PC-3 (cell line): ENCODE results near the gene ASPDH. TPM values are rescaled to one million over a fixed set of nuclear protein-coding genes. Genes with fewer than 3 reads are reported as not detected.

ENCODE experiments used
- ATAC-seq: fragments of 200-7000 bp; cut with Tn5 transposase; 2 replicates; pipeline ENCODE4 v1.9.1; 2020; ENCODE audit warnings: mild to moderate bottlenecking, moderate library complexity
- BruUV-seq: library from RNA; stranded (reverse); fragments of 400-500 nt; replicated peaks from 2 replicates; lab custom pipeline; 2021; lab: Mats Ljungman, UMichigan
- CTCF ChIA-PET: fragments of 300-600 bp; sonication (Branson Sonifier 250); formaldehyde crosslinking; loops from one replicate; lab custom pipeline; 2022; ENCODE audit warnings: antibody characterized with exemption; lab: Charles Lee
- POLR2A ChIA-PET: fragments of 300-600 bp; sonication (Branson Sonifier 250); formaldehyde crosslinking; loops from one replicate; lab custom pipeline; 2022; ENCODE audit warnings: antibody characterized with exemption; ENCODE audit not compliant: unreplicated experiment; lab: Charles Lee
- DNase-seq: peaks from one replicate; pipeline ENCODE4 v3.0.0-alpha.2; 2015
- H2AFZ ChIP-seq: fragments of 300-600 bp; sonication (generic); 2 replicates; pipeline ENCODE4 v1.6.0; 2016; ENCODE audit warnings: antibody characterized with exemption, low read length
- H3F3A ChIP-seq: fragments of 300-600 bp; sonication (generic); one replicate; pipeline ENCODE4 v1.6.0; 2017; ENCODE audit warnings: antibody characterized with exemption, low read length, control low read depth, mild to moderate bottlenecking; ENCODE audit not compliant: unreplicated experiment
- H3K27ac ChIP-seq: fragments of 300-600 bp; sonication (generic); 2 replicates; pipeline ENCODE4 v1.5.1; 2016; ENCODE audit warnings: mild to moderate bottlenecking, low read length
- H3K27me3 ChIP-seq: fragments of 300-600 bp; sonication (generic); 2 replicates; pipeline ENCODE4 v1.6.1; 2016; ENCODE audit warnings: low read length, mixed read lengths
- H3K36me3 ChIP-seq: fragments of 300-600 bp; sonication (generic); 2 replicates; pipeline ENCODE4 v1.6.1; 2016; ENCODE audit warnings: low read depth, mixed run types, low read length, mixed read lengths
- H3K4me1 ChIP-seq: fragments of 300-600 bp; sonication (generic); 2 replicates; pipeline ENCODE4 v1.5.1; 2016; ENCODE audit warnings: low read length; ENCODE audit not compliant: insufficient read depth
- H3K4me2 ChIP-seq: fragments of 300-600 bp; sonication (generic); 2 replicates; pipeline ENCODE4 v1.6.0; 2016; ENCODE audit warnings: low read length
- H3K4me3 ChIP-seq: fragments of 300-600 bp; sonication (generic); 2 replicates; pipeline ENCODE4 v1.5.1; 2016; ENCODE audit warnings: mild to moderate bottlenecking, low read length, mixed read lengths
- H3K79me2 ChIP-seq: fragments of 300-600 bp; sonication (generic); 2 replicates; pipeline ENCODE4 v1.6.1; 2017; ENCODE audit warnings: low read length, mixed read lengths
- H3K9ac ChIP-seq: fragments of 300-600 bp; sonication (generic); 2 replicates; pipeline ENCODE4 v1.6.0; 2016; ENCODE audit warnings: mild to moderate bottlenecking, low read length
- H3K9me2 ChIP-seq: fragments of 300-600 bp; sonication (generic); replicated peaks from 2 replicates; pipeline ENCODE4 v1.6.1; 2016; ENCODE audit warnings: mixed run types, low read length, mixed read lengths
- H3K9me3 ChIP-seq: fragments of 300-600 bp; sonication (generic); 2 replicates; pipeline ENCODE4 v1.6.1; 2016; ENCODE audit warnings: low read length, mixed read lengths
- H4K20me1 ChIP-seq: fragments of 300-600 bp; sonication (generic); 2 replicates; pipeline ENCODE4 v1.6.1; 2016; ENCODE audit warnings: low read length, mixed read lengths
- CTCF ChIP-seq: fragments of 300-600 bp; sonication (generic); conservative IDR thresholded peaks from 2 replicates; pipeline ENCODE4 v1.5.1; 2017; ENCODE audit warnings: antibody characterized with exemption, low read depth, mild to moderate bottlenecking, low read length
- EZH2 ChIP-seq: fragments of 300-600 bp; sonication (generic); IDR thresholded peaks from one replicate; pipeline ENCODE4 v1.6.1; 2017; ENCODE audit warnings: antibody characterized with exemption, mild to moderate bottlenecking, low read length; ENCODE audit not compliant: unreplicated experiment
- EZH2phosphoT487 ChIP-seq: fragments of 300-600 bp; sonication (generic); IDR thresholded peaks from 2 replicates; pipeline ENCODE4 v1.6.1; 2018; ENCODE audit warnings: mild to moderate bottlenecking, antibody characterized with exemption, low read length, borderline replicate concordance
- intact Hi-C: fragments of 100-400 bp; cut with micrococcal nuclease; formaldehyde crosslinking; loops from 2 replicates; pipeline ENCODE4 v1.9.0; 2023
- total RNA-seq: library from RNA; depleted of rRNA; stranded (reverse); fragments of >200 nt; gene quantifications from 2 replicates; pipeline ENCODE4 v1.2.3, GENCODE V29; 2014

Gene ASPDH
- total RNA-seq, 1 experiment from 2014 or later, result not detected

- Histone ChIP-seq H3K36me3 (no peaks in the 10 kb centered on the region), H3K9me3 (no peaks in the 10 kb centered on the region), H3K4me1 (no peaks in the 10 kb centered on the region), H2AFZ (no peak overlapping the region), H3K4me3 (no peak overlapping the region), H3K9ac (no peak overlapping the region), H3K4me2 (no peak overlapping the region), H4K20me1 (no peaks in the 10 kb centered on the region), H3K27me3 (no peaks in the 10 kb centered on the region), H3K27ac (no peak overlapping the region), H3K9me2 (no peaks in the 10 kb centered on the region), H3K79me2 (no peaks in the 10 kb centered on the region), H3F3A (no peaks in the 10 kb centered on the region)
- CTCF ChIA-PET, result interaction anchor here (0.7 kb wide), 1 partner anchor 312 kb away, joined by 3 read pairs; no protein-coding TSS in a partner anchor
- intact Hi-C loops, result no loop called here
- POLR2A ChIA-PET, result no interaction called here
- no TSS peak for BruUV-seq
- DNase-seq (no peak), ATAC-seq (no peak)
- TF ChIP-seq EZH2phosphoT487 (no peak), EZH2 (no peak), CTCF (no peak)
Measured at GRCh38 chr19:50468818-50469217, 44.9 kb downstream of the ASPDH start.

GRCh38 chr19:50467566-50467965 is 46.1 kb downstream of the ASPDH start:
- ChIA-PET CTCF (no interaction called here), POLR2A (no interaction called here)
- no peak overlapping the region for H3K9ac ChIP-seq
- no peaks in the 10 kb centered on the region for H3K9me2 ChIP-seq
- no peaks in the 10 kb centered on the region for H3K27me3 ChIP-seq
- no peaks in the 10 kb centered on the region for H3K4me1 ChIP-seq
- no TSS peak for BruUV-seq
- H3K9me3 ChIP-seq, result no peaks in the 10 kb centered on the region
- intact Hi-C loops, result no loop called here
- ATAC-seq (no peak), DNase-seq (no peak)
- H3K36me3 ChIP-seq, result no peaks in the 10 kb centered on the region
- no peaks in the 10 kb centered on the region for H4K20me1 ChIP-seq
- H2AFZ ChIP-seq, result no peak overlapping the region
- H3K4me3 ChIP-seq, result no peak overlapping the region
- H3K27ac ChIP-seq, result no peak overlapping the region
- TF ChIP-seq CTCF (no peak), EZH2phosphoT487 (no peak), EZH2 (no peak)
- H3F3A ChIP-seq, result no peaks in the 10 kb centered on the region
- H3K4me2 ChIP-seq, result no peak overlapping the region
- no peaks in the 10 kb centered on the region for H3K79me2 ChIP-seq

GRCh38 chr19:50466706-50467039 is 47.0 kb downstream of the ASPDH start:
- POLR2A ChIA-PET, result no interaction called here
- H3K9me2 ChIP-seq, result no peaks in the 10 kb centered on the region
- no peaks in the 10 kb centered on the region for H3K4me1 ChIP-seq
- ATAC-seq (no peak), DNase-seq (no peak)
- intact Hi-C loops, result no loop called here
- no TSS peak for BruUV-seq
- CTCF ChIA-PET, result interaction anchor here (1.2 kb wide), 1 partner anchor 98 kb away, joined by 4 read pairs; no protein-coding TSS in a partner anchor
- H2AFZ ChIP-seq, result no peak overlapping the region
- H3K27me3 ChIP-seq, result no peaks in the 10 kb centered on the region
- no peaks in the 10 kb centered on the region for H3K79me2 ChIP-seq
- no peak overlapping the region for H3K4me2 ChIP-seq
- no peak for TF ChIP-seq EZH2phosphoT487
- no peak for TF ChIP-seq CTCF
- TF ChIP-seq EZH2, result no peak
- H3K36me3 ChIP-seq, result no peaks in the 10 kb centered on the region
- no peaks in the 10 kb centered on the region for H3F3A ChIP-seq
- no peak overlapping the region for H3K27ac ChIP-seq
- no peaks in the 10 kb centered on the region for H4K20me1 ChIP-seq
- H3K9ac ChIP-seq, result no peak overlapping the region
- H3K9me3 ChIP-seq, result no peaks in the 10 kb centered on the region
- H3K4me3 ChIP-seq, result no peak overlapping the region
